ENCODE results near the gene DYNC2H1.
A peak's percentile ranks its signal among the peaks of the same experiment; 100 is the strongest.
"Not testable (repeated sequence)": the region's sequence is repeated elsewhere in the genome, so short reads cannot be mapped to it uniquely, and the experiment has no call there.

DYNC2H1 gene

DNA sequence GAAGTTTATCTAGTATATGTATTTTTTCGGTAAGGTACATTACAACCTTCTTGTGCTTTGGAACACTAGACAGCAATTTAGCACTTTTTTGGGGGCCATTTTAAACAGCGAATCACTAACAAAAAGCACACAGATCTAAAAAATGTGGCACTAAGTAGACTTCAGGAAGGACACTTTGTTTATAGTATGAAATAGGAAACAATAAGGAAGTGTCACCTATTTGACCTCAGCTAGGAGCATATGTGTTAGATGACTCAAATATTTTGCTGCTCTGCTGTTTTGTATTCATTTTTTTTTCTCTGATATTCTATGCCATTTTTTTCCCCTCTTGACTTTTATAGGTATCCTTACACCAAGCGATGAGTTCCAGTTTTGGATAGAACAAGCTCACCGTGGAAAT is 5.6 kb downstream of the DYNC2H1 start:
- DNase-seq (ENCODE audit: low read depth), result no peak

DNA sequence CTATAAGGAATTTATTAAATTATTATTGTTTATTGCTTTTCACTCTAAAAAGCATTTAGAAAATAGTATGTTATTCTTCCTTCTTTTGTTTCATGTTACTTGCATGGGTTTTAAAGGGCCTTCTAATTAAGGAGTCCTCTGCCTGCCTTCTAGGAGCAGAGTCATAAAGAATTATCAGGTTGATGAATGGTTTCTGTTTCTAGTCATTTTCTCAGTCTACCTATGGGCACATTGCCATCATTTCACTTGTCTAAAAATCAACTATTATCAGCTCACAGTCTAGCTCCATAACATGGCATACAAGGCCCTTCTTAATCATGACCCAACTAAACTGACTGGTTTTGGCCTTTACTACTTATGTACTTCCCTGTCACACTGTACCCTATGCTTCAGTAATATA is 16.2 kb downstream of the DYNC2H1 start:
- no peak for DNase-seq (ENCODE audit: low read depth)

DNA sequence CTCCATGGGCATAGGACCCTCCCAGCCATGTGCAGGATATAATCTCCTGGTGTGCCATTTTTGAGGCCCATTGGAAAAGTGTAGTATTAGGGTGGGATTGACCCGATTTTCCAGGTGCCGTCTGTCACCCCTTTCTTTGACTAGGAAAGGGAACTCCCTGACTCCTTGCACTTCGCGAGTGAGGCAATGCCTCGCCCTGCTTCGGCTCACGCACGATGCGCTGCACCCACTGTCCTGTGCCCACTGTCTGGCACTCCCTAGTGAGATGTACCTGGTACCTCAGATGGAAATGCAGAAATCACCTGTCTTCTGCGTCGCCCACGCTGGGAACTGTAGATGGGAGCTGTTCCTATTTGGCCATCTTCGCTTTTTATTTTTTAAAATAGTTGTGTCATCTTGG is 32.8 kb downstream of the DYNC2H1 start:
- not testable (repeated sequence) for DNase-seq (ENCODE audit: low read depth)

DNA sequence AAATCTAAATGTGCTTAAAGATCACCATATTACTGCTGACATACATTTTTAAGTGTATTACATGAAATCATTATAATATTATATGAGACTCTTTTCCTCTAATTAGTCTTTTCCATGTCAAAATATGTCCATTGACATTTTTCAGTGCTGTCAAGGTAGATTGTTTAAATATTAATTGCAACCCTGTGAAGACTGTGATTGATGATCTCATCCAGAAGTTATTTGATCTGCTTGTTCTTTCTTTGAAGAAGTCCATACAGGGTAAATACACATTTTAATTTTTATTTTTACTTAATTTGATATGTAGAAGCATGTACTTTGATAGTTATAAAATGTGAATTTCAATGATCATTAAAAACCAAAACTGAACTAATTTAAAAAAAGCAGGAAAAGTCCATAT is 38.4 kb downstream of the DYNC2H1 start:
- DNase-seq (ENCODE audit: low read depth), result no peak

DNA sequence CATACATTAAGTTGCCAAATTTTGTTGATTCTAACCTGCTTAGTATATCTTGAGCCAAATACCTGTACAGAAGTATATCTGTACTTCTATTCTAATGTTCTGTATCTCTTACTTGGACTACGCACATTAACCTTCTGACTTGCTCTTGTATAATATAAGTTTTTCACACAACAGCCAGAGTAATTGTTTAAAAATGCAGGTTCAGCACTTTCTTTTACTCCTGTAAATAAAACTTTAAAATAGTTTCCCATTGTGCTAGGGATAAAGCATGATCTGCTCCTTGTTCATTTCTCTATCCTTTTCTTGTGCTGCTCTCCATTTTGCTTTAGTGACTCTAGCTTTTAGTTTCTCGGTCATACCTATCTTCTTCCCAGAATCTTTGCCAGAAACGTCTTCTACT is 48.3 kb downstream of the DYNC2H1 start:
- DNase-seq (ENCODE audit: low read depth), result no peak

DNA sequence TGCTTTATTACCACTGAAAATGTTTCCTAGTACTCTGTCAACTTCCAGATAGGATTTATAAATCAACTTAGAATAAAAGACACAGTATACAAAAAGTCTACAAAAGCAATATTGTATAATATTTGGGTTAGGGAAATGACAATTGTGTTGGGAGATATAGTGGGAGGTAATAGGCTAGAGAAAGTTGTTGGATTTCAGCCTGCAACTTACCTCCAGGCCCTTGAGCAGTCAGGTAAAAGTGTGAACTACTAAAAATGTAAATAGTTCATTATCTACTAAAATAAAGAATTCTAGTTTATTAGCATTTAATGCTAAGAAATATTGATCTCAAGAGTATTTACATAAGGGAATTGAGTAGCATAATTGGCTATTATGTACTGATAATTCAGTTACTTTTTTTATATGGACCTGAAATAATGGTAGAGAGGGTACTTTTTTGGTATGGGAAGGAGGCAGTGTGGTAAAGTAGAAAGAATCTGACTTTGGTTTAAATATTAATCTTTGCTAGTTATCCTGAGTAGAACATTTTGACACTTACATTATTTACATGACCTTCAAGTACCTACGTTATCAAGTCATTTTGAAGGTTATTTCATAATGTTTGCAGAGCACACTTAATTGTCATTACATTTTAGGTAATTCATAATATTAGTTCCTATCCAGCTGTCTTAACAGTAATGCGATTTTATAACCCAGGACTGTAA is 55.0 kb downstream of the DYNC2H1 start:
- no peak for DNase-seq (ENCODE audit: low read depth)

DNA sequence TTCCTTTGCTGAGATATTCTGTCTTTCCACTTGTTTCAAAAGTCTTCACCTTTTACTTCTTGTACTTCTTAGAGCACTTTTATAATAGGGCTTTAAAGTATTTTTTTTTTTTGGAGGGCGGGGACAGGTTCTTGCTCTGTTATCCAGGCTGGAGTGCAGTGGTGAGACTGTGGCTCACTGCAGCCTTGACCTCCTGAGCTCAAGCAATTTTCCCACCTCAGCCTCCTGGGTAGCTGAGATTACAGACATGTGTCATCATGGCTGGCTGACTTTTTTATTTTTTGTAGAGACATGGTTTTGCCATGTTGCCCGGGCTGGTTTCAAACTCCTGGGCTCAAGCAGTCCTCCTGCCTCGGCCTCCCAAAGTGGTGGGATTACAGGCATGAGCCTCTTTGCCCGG is 57.9 kb downstream of the DYNC2H1 start:
- DNase-seq (ENCODE audit: low read depth), result no peak

DNA sequence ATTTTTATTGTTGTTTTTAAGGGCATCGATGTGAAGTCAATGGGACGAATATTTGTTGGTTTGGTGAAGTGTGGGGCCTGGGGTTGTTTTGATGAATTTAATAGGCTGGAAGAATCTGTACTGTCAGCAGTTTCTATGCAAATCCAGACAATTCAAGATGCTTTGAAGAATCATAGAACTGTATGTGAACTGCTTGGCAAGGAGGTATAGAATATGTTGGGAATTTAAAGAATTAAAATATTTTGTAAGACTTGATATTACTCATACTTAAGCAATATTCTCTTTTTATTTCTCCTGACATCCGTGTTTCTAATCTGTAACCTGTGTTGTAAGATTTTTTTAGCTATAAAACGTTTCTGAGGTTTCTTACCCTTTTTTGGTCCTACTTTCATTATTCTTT is 61.6 kb downstream of the DYNC2H1 start:
- peak; percentile 30 for DNase-seq (ENCODE audit: low read depth)

DNA sequence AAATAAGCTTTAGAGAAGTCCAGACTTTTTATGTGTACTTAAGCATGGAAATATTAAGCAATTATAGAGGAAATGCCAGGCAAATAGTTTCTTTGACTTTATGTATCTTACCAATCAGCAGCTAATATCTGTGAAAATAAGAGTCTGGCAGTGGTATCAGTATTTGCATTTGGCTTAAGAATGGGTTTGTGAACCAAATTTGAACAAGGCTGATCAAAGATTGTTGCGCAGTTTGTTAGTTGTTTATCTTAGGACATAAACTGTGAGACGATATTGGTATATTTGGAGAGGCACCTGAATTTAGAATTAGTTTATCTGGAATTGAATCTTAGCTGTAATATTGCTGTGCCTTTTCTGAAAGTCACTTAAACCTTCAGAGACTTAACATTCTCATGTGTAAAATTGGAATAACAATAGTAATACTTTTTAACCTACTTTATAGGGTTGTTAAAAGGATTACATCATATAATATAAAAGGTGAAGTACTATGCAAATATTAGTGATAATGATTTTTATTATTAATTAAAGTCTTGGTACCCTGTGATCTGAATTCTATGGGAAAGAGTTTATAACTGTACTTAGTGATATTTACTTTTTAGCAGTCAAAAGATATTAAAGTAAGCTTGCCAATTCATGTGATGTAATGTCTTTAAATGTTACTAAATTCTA is 66.4 kb downstream of the DYNC2H1 start:
- no peak for DNase-seq (ENCODE audit: low read depth)

DNA sequence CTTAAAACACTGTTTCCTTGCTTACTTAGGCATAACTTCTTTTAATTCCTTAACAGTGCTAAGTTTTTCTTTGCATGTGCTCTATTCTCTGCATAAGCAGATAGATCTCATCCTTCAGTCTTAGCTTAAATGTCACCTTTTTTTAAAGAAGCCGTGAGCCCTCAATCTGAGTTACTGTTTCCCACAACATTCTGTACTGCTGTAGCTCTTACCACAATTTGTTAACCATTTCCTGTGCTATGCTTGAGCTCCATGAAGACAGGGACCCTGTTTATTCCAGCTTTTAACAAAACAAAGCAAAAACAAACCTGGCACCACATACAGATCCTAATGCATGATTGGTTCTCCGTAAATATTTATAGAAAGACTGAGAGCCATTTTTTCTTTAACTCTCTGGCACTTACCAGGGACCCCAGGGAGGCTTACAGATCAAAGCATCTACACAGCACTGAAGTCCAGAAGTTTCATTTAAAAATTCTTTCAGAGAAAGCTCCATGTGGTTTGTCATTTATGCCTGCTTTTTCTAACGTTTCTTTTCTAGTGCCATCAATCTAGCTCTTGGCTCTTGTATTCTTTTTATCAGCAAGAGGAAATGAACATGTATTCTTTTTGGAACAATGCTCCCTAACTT is 74.9 kb downstream of the DYNC2H1 start:
- no peak for DNase-seq (ENCODE audit: low read depth)

DNA sequence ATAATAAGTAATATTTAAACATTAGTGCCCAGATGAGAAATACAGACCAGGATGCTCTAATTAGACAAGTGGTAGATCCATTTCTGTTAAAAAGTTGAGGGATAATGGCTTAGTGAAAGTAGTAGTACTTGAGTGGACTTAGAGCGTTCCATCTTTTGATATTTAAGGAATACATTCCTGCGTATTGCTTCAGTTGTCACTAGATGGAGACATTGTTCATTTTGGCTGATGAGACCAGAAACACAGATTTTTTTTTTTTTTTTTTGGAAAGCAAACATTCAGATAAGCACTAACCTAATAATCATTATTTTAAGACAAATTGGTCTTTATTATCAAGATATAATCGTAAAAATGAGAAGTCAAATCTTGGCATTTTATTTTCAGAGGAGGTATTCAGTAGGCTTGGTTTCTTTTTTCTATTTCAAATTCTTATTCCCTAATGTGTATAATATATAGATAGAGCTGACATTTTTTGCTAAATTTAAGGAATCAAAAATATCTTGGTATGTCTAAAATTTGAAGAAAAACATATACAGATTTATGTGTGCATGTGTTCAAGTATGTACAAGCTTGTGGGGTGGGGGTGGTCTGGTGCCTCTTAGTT is 92.9 kb downstream of the DYNC2H1 start:
- peak; percentile 57 for DNase-seq (ENCODE audit: low read depth)

DNA sequence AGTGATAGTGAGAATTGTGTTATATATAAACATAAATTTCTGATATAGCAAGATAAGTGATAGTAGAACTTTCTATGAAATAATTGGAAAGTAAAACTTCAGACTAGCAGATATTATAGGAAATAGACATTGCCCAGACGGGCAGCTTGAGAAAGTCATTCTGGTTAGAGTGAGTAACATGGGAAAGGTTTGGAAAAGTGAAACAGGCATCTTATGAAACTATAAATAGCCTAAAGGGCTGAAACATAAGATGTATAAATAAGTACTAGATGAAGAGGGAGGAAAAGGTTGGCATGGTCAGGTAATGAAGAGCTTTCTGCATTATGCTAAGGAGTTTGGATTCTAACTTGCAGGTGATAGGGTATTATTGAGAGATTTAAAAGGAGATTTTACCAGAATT is 101.3 kb downstream of the DYNC2H1 start:
- DNase-seq (ENCODE audit: low read depth), result no peak

DNA sequence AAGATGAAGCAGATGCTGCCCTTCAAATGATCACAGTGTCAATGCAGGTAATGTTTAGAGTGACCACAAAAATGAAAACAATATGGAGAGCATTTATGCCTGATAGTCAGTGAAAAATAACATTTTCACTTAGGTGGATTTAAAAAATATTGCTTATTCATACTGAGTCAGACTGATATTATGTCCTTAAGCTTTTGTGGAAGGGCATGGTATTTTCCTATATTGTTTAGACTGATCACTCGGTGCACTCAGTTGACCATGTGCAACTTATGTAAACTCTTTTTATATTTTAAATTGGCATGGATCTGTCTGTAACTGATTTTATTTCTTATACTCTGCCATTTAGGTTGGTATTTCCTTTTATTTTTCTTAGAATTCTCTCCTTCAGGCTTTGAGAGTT is 106.6 kb downstream of the DYNC2H1 start:
- no peak for DNase-seq (ENCODE audit: low read depth)

DNA sequence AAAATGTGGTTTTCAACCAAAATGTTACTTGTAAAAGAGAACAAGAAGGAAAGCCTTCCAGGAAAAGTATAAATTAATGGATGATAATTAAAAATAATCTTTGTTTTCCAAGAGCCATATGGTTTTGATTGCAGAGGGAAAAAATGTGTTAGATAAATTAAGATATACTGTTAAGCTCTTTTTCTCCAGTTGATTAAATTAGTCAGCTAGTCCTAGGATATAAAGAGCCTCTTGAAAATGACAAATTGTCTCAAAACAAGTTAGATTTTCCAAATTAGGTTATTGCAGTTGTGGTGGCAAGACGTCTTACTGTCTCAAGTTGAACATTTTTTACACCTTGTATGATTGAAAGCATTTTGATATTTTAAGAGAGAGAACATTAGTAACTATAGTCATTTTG is 110.9 kb downstream of the DYNC2H1 start:
- DNase-seq (ENCODE audit: low read depth), result no peak

DNA sequence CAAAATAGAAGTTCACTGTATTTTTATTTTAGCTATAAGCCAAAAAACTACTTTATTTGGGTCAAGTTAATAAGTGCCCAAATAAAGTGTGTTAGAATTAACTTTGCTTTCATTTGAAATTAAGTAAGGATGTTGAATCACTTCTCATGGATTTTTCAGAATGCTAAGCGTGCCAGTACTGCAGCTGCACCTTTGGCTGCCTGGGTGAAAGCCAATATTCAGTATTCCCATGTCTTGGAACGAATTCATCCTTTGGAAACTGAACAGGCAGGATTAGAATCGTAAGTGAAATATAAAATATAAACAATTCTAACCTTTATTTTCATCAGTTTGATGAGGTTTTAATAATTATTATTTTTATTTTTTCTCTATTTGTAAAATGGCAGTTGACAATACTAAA is 113.6 kb downstream of the DYNC2H1 start:
- DNase-seq (ENCODE audit: low read depth), result no peak

DNA sequence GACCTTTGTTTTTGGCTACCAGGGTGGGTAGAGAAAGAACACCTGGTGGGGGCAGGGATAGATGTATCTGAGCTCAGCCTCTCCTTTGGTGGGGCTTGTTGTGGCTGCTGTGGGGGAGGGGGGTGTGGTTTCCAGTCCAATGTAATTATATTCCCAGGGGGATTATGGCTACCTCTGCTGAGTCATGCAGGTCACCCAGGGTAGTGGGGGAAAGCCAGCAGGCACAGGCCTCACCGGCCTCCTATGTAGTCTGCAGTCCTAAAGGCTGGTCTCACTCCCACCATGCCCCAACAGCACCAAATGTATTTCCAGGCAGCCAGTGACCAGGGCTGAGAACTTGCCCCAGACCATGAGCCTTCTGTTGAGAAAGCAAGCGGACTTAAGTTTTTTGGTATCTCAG is 119.6 kb downstream of the DYNC2H1 start:
- no peak for DNase-seq (ENCODE audit: low read depth)

DNA sequence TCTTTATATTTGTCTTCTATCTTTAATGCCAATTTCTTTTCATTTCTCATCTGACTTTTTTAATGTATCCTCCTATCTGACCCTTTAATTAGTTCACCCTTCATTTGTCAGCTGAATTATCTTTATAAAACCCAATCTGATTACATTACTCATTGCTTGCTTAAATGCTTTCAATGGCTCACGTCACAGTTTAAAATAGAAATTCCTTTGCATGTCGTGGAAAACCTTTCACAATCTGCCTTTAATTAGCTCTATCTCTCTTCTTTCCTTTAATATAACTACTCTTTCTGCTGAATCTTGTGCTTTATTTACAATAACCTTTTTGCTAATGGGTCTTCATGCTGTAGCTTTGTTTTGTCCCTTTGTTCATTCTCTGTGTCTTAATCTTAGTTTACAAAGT is 125.7 kb downstream of the DYNC2H1 start:
- DNase-seq (ENCODE audit: low read depth), result peak; percentile 86

DNA sequence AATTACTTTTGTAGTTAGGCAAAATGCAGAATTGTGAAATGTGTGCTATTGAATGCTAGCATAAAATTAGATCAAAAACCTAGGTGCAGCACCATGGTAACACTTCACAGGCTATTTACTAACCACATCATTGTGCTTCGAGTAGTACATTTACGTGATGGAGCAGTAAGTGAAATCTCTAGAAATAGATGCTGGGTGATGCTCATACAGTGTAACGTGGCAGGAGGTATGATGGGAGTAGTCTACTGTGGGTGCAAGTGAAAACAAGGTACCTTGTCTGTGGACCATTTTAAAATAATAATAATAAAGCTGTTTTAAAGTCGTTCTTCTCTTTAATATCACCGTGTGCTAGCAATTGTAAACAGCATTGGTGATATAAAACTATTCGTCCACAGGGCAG is 132.3 kb downstream of the DYNC2H1 start:
- no peak for DNase-seq (ENCODE audit: low read depth)

DNA sequence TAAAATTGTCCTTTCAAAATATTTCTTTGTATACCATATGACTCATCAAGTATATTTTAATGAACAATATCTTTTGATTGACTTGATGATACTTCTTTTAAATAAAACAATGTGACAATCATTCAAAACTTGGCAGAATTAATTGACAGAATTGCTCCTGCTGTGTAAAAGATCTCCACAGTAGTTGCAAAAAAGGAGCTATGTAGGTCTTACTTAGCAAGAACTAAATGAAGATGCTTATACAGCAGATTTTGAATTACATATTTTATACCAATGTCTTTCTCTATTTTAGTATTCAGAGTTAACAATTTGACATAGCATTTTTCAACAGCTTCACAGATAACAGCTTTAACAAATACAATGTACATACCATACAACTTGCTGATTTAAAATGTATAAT is 144.9 kb downstream of the DYNC2H1 start:
- DNase-seq (ENCODE audit: low read depth), result no peak

DNA sequence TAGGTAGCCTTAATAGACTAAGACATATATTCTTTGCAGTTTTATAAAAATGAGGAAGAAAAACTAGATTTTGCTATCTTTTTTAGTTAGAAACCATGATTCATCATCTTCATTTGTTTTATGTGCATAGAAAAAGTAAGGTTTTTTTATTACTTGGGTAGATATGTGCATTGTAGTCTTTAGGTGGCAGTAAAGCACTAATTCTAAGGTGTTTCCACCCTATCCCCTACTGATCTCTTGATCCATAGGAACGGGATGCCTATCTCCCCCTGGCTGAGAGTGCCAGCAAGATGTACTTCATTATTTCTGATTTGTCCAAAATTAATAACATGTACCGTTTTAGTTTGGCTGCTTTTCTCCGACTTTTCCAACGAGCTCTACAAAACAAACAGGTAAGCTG is 148.1 kb downstream of the DYNC2H1 start:
- peak; percentile 43 for DNase-seq (ENCODE audit: low read depth)

DNA sequence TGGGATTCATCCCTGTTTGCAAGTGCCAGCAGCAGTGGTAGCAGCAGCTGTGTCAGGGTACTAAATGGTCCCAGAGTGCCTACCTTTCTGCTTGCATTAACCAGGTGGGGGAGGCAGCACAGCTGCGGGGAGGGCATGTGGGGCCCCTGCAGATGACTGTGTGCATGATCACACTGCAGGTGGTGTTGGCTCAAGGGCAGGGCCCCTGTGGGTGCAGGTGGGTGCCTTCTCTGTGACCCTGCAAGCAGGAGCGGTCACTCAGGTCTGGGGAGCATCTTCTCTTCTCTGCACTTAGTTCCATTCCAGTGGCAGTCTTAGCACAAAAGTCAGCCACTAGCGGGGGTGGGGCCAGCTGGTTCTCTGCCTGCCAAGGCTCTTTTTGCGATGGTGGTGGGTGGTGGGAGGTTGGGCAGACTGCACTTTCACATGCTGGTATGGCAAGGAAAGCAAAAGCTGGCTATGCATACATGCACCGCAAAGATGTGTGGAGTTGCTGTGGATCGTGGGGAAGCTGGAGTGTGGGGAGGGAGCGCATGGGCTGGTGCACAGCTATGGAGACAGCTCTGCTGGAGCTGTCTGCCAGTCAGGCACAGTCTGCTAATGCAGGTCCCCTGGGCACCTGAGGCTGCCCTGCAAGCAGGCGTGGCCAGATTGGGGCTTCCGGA is 157.1 kb downstream of the DYNC2H1 start:
- DNase-seq (ENCODE audit: low read depth), result no peak

DNA sequence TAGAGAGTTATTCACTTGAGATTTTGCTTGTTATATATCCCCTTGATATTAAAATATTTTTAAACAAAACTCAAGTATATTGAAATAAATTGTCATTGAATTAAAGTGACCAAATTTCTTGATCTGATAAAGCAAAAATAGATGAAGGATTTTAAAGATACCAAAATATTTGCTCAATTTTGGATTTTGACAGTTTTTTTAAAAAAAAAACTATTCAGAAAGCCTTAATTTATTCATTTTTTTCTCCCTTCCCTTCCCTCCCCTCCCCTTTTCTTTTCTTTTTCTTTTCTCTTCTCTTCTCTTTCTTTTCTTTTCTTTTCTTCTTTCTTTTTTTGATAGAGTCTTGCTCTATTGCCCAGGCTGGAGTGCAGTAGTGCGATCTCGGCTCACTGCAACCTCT is 163.7 kb downstream of the DYNC2H1 start:
- DNase-seq (ENCODE audit: low read depth), result no peak

DNA sequence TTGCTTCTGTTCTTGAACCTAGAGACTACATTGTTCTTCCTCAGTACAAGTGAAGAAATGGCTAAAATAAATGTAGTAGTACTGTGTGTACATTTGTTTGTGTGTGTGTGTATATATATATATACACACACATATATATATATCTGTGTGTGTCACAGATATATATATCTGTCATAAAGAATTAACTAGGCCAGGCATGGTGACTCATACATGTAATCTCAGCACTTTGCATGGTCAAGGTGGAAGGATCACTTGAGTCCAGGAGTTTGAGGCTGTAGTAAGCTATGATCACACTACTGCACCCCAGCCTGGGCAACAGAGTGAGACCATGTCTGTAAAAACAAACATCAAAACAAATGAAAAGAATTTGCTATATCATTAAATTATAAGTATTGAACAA is 164.8 kb downstream of the DYNC2H1 start:
- DNase-seq (ENCODE audit: low read depth), result no peak

Data from EH (cell line).